Gastrocnemius medialis (tissue), 4 donors: ENCODE data around the gene ITPKC. TPM values are rescaled to one million over a fixed set of nuclear protein-coding genes. Genes with fewer than 3 reads are reported as not detected.
A peak's percentile ranks its signal among the peaks of the same experiment; 100 is the strongest.

Experiments
- ATAC-seq, 2 donors: fragments of 150-250 bp; one replicate each; pipeline ENCODE4 v1.9.1; 2016
- DNase-seq, 2 donors: peaks; one replicate each; pipeline ENCODE4 v3.0.0-alpha.2; 2019
- H3K27ac ChIP-seq, 4 donors: fragments of 200-600 bp; sonication (generic); 1 replicate in 1 of 4; 2 replicates in 3 of 4; pipeline ENCODE4 v1.5.1; 2016 to 2018; ENCODE audit warnings: mild to moderate bottlenecking in 2 of 4, moderate library complexity in 1 of 4
- H3K27me3 ChIP-seq, 3 donors: fragments of 200-600 bp; sonication (generic) in 2 of 3; 1 replicate in 1 of 3; 2 replicates in 2 of 3; pipeline versions ENCODE4 v1.5.1 to v1.6.0; 2016 to 2019; ENCODE audit warnings: mild to moderate bottlenecking in 1 of 3, moderate library complexity in 1 of 3
- H3K36me3 ChIP-seq, 2 donors: fragments of 200-600 bp; sonication (generic) in 1 of 2; one replicate each; pipeline ENCODE4 v1.5.1; 2017 to 2018
- H3K4me1 ChIP-seq, 2 donors: fragments of 200-600 bp; sonication (generic) in 1 of 2; one replicate each; pipeline ENCODE4 v1.5.1; 2016 to 2017; ENCODE audit warnings: mild to moderate bottlenecking in 2 of 2
- H3K4me3 ChIP-seq, 4 donors: fragments of 200-600 bp; sonication (generic) in 3 of 4; 1 replicate in 1 of 4; 2 replicates in 3 of 4; pipeline ENCODE4 v1.5.1; 2016 to 2019; ENCODE audit warnings: mild to moderate bottlenecking in 2 of 4
- H3K9me3 ChIP-seq, 3 donors: fragments of 200-600 bp; sonication (generic) in 2 of 3; 1 replicate in 1 of 3; 2 replicates in 2 of 3; pipeline ENCODE4 v1.5.1; 2016 to 2019
- POLR2A ChIP-seq, 2 donors: fragments of 450-650 bp; IDR thresholded peaks; one replicate each; pipeline ENCODE4 v1.6.1; 2017; ENCODE audit warnings: antibody characterized with exemption in 2 of 2, mild to moderate bottlenecking in 2 of 2, moderate library complexity in 2 of 2
- in situ Hi-C, 4 donors: fragments of 200-750 bp; cut with MboI; loops; one replicate each; pipeline versions ENCODE4 v1.15.0 to v1.8.0; 2017; ENCODE audit warnings: low sequenced_read_pairs in 4 of 4
- intact Hi-C: fragments of 100-400 bp; cut with DNase I; formaldehyde crosslinking; loops from one replicate; pipeline ENCODE4 v1.15.1; 2023; ENCODE audit warnings: low total_unique reads
- total RNA-seq, 4 donors: library from RNA; depleted of rRNA; stranded (reverse); fragments of >200 nt; gene quantifications; one replicate each; pipeline versions ENCODE4 v1.1.0 to v1.2.3, GENCODE V29; 2016
- TF ChIP-seq, protein P1 (sequence below), 5 experiments: fragments of 450-650 bp in 3 of 5; fragments of 200-600 bp in 2 of 5; sonication (generic) in 2 of 5; IDR thresholded peaks in 4 of 5; conservative IDR thresholded peaks in 1 of 5; 1 replicate in 4 of 5; 2 replicates in 1 of 5; pipeline ENCODE4 v1.5.1; 2016 to 2019; ENCODE audit warnings: antibody characterized with exemption in 5 of 5, mild to moderate bottlenecking in 3 of 5, moderate library complexity in 3 of 5

Gene ITPKC
- total RNA-seq, 4 donors from 2014 or later, result 14.9 to 34.5 (median 21.8) TPM

DNA sequence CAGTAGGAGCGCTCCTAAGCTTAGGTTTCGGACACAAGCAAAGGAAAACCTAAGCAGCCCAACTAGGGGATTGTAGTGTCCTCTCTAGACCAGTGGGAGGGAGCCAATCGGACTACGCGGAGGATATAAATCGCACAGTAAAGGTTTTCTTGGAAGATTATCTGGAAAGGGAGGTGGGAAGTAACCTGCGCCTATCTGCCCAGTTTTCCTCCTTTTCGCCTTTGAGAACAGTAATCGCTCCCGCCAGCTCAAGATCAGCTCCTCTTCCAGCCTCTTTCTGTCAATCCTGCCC is 60.7 kb downstream of the ITPKC start:
- no peaks in the 10 kb centered on the region for H3K9me3 ChIP-seq
- no peaks in the 10 kb centered on the region for H3K36me3 ChIP-seq
- TF ChIP-seq POLR2A (IDR thresholded peaks at IDR 0.05), result no peak
- TF ChIP-seq, protein P1, sequence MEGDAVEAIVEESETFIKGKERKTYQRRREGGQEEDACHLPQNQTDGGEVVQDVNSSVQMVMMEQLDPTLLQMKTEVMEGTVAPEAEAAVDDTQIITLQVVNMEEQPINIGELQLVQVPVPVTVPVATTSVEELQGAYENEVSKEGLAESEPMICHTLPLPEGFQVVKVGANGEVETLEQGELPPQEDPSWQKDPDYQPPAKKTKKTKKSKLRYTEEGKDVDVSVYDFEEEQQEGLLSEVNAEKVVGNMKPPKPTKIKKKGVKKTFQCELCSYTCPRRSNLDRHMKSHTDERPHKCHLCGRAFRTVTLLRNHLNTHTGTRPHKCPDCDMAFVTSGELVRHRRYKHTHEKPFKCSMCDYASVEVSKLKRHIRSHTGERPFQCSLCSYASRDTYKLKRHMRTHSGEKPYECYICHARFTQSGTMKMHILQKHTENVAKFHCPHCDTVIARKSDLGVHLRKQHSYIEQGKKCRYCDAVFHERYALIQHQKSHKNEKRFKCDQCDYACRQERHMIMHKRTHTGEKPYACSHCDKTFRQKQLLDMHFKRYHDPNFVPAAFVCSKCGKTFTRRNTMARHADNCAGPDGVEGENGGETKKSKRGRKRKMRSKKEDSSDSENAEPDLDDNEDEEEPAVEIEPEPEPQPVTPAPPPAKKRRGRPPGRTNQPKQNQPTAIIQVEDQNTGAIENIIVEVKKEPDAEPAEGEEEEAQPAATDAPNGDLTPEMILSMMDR (IDR thresholded peaks at IDR 0.05 in 4 of 5, conservative IDR thresholded peaks at IDR 0.05 in 1 of 5), result no peak
- peaks cover 7 to 14% of the 10 kb centered on the region in 2 donors for H3K4me1 ChIP-seq
- H3K27me3 ChIP-seq, result no peaks in the 10 kb centered on the region
- H3K27ac ChIP-seq, result peak overlapping the region; percentile 93 to 99 (median 98)
- intact Hi-C loops (no loop called here), in situ Hi-C loops (no loop called here)
- ATAC-seq (no peak), DNase-seq (no peak)
- peak overlapping the region; percentile 73 to 93 (median 84) for H3K4me3 ChIP-seq

DNA sequence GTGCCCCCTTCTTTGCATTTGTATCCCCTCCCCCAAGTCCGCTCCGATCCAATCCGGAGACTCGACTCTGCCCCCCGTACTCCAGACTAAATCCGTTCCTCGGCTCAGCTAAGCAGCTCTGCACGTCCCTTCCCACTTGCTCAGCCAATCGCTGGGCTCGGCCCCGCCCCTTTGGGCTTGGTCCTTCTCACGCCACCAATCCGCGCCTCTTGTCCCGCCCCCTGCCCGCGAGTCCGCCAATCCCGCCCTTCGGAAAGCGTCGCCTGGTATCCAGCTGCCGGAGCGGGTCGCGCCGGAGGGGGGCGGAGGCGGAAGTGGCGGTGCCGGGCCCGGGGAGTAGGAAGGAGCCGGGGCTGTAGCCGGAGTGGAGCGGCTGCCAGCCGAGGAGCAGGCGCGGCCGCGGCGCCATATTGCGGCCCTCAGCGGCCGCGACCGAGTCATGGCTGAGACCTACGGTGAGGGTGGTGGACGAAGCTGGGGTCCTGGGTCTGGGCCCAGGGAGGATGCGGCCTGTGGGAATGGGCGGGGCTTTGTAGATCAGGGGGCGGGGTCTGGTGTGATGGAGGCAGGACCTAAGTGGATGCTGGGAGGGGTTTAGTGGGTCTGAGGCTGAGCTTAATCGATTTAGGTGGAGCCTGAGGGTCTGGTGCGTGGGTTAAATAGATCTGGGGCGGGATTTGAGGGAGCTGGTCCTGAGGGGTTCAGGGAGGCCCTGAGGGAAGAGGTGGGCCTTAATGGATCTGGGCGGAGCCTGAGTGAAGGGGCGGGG is 61.2 kb downstream of the ITPKC start, which contains the start of gene RAB4B:
TSS of gene RAB4B (plus strand) at position 311 of the 769 bp plus-strand sequence. CDS start at position 440, 129 bp downstream.
- in situ Hi-C loops, result no loop called here
- DNase-seq (peak; percentile 100), ATAC-seq (peak; percentile 92)
- intact Hi-C loops, result loop anchor here (1.0 kb wide), 4 partner anchors 20 to 63 kb away; partner anchors contain the start of gene SNRPA
- no peaks in the 10 kb centered on the region for H3K9me3 ChIP-seq
- peak; percentile 76 to 81 for TF ChIP-seq POLR2A (IDR thresholded peaks at IDR 0.05)
- TF ChIP-seq, protein P1 (IDR thresholded peaks at IDR 0.05 in 4 of 5, conservative IDR thresholded peaks at IDR 0.05 in 1 of 5), result peak in 2 of 5 experiments; percentile 25 to 27
- H3K4me3 ChIP-seq, result peak within 1 kb of the TSS; percentile 79 to 93 (median 89)
- H3K4me1 ChIP-seq, result peaks cover 7 to 14% of the 10 kb centered on the region in 2 donors
- H3K27me3 ChIP-seq, result no peaks in the 10 kb centered on the region
- H3K27ac ChIP-seq, result peak within 1 kb of the TSS; percentile 93 to 99 (median 98)
- H3K36me3 ChIP-seq, result no peaks in the 10 kb centered on the region

DNA sequence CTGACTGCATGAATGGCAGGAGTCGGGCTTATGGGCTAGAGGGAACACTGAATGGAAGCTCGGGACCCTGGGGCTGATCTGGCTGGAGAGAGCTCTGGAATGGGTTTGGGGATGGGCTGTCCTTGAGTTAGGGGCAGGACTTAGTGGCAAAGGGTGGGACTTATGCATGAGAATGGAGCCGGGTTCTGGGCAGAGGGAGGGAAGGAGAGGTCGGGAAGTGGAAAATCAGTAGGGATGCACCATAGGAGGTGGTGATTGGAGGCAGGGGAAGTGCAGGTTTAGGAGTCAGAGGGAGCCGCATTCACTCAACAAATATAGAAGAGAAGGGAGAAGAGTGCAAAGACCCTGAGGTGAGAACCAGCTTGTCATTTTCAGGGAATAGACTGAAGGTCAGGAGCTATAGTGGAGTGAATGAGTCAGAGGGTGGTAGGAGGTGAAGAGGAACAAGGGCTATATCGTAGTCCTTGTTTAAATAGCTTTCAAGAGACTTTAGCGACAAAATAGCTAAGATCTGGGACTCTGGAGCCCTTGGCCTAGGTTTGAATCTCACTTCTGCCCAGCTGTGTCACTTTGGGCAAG is 61.9 kb downstream of the ITPKC start:
- in situ Hi-C loops (no loop called here), intact Hi-C loops (loop anchor here (1.0 kb wide), 4 partner anchors 20 to 63 kb away; partner anchors contain the start of gene SNRPA)
- Histone ChIP-seq H3K27me3 (no peaks in the 10 kb centered on the region), H3K27ac (peak overlapping the region; percentile 93 to 99 (median 98)), H3K36me3 (no peaks in the 10 kb centered on the region), H3K9me3 (no peaks in the 10 kb centered on the region), H3K4me3 (peak overlapping the region; percentile 79 to 93 (median 89)), H3K4me1 (peaks cover 7 to 14% of the 10 kb centered on the region in 2 donors)
- DNase-seq (no peak), ATAC-seq (no peak)
- no peak for TF ChIP-seq POLR2A (IDR thresholded peaks at IDR 0.05)
- TF ChIP-seq, protein P1 (IDR thresholded peaks at IDR 0.05 in 4 of 5, conservative IDR thresholded peaks at IDR 0.05 in 1 of 5), result no peak

DNA sequence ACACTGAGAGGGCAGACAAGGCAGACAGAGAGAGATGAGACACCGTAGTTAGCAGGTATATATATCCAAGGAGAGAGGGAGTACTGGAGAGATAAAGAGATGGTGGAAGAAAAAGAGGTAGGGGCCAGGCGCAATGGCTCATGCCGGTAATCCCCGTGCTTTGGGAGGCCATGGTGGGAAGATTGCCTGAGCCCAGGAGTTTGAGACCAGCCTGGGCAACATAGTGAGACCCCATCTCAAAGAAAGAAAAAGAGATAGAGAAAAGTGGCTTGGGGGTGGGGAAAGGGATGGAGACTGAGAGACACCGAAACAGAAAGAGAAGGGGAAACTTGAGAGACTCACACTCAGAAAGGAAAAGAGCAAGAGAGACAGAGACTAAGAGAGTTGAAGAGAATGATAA is 63.7 kb downstream of the ITPKC start:
- no peak for ATAC-seq
- in situ Hi-C loops (no loop called here), intact Hi-C loops (no loop called here)
- Histone ChIP-seq H3K4me1 (peaks cover 7 to 14% of the 10 kb centered on the region in 2 donors), H3K9me3 (no peaks in the 10 kb centered on the region), H3K27me3 (no peaks in the 10 kb centered on the region), H3K27ac (no peak overlapping the region), H3K36me3 (no peaks in the 10 kb centered on the region), H3K4me3 (no peak overlapping the region)
- DNase-seq, result no peak
- TF ChIP-seq, protein P1 (IDR thresholded peaks at IDR 0.05 in 4 of 5, conservative IDR thresholded peaks at IDR 0.05 in 1 of 5), result no peak
- no peak for TF ChIP-seq POLR2A (IDR thresholded peaks at IDR 0.05)
